Stimulated activated CD8-positive, alpha-beta memory T cell treated with anti-CD3 and anti-CD28 coated beads, Interleukin-4, amount 100 ng/mL, for 24 hours (primary cell): Measurements from ENCODE around the gene CPA2.
"Not testable (repeated sequence)": the region's sequence is repeated elsewhere in the genome, so short reads cannot be mapped to it uniquely, and the experiment has no call there.

ENCODE experiments used
- DNase-seq: peaks from one replicate; pipeline ENCODE4 v3.0.0-alpha.2; 2020; ENCODE audit warnings: low read depth

The CPA2 gene

GRCh38 chr7:130309986-130310385 lies 43.3 kb downstream of the CPA2 start:
- DNase-seq: no peak

DNA sequence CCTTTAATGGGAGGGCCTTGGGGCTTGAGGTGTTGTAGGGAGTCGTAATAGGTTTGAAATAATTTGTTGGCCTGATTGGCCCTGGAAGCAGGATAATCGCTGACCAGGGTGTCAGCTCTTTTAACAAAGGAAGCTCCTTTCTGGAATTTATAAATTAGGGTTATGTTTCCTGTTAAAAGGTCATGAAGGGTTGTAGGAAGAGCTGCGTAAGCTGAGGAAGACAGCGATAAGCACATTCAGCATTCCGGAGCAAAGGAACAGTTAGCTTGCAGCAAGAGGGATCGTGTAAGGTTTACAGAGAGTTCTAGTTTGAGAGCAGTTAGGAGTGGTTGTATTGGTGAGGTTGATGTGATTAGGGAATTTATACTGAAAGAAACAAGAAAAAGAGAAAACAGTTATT lies 47.6 kb downstream of the CPA2 start:
- DNase-seq: no peak

DNA sequence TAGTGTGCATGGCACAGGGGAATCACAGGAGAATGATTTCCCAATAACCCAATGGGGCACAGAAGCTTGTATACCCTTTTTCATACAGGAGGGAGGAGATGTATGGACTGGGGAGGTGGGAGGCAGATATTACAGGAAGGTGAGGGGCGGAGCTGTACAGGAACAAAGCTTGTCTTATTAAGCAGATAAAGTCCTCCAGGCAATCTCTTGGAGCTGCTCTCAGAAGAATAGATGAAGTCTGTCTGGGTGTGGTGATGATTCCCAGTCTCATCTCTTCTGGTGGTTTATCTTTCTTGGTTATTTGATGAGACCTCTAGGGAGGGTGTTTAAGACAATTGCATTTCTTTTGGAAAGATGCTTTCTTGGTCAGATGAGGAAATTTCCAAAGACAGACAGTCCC lies 52.9 kb downstream of the CPA2 start:
- no peak for DNase-seq

GRCh38 chr7:130321542-130322229 lies 55.0 kb downstream of the CPA2 start:
- DNase-seq: not testable (repeated sequence)

GRCh38 chr7:130322615-130323014 lies 56.0 kb downstream of the CPA2 start:
- DNase-seq: no peak

DNA sequence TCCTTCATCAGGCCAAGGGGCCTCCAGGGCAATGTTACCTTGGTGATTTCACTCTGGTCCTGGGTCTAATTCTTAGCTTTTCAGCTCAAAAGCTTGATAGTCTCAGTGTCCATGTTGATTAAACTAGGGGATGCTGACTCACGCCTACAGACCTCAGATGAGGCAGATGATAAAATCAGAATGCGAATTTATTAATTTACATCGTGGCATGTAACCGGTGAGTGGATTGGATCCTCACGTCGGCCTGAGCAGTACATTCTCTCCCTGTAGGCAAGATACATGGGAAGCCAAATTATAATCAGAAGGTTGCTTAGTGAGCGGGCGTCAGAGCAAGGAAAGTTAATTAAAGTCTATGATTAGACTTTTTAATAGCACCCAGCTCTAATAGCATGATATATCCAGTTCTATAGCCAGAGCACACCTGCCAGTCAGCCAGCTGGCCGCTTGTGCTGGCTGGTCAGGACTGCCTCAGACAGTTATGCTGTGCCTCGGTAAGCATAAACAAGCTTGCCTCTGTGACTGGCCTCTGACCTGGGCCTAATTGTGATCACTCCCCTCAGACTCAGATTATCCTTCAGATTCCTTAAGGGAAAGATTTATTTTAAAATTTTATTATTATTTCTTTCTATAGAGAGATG lies 57.8 kb downstream of the CPA2 start:
- DNase-seq: no peak

DNA sequence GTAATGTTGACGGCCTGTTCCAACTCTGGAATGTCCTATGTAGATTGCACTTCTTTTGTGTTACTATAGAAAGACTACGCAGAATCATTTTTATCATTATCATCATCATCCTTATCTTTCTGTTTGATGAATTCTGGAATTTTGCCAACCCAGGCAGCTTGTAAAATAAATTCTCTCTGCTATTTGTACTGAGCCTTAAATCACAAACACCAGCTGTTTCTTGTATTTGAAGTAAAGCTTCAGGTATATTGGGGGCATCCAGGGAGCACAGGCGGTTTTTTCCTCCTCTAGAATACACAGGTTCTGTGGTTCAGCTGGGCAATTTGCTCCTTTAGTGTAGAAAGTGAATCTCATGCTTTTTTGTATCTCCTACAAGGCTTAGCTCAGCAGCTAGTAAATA lies 63.0 kb downstream of the CPA2 start:
- DNase-seq: no peak

DNA sequence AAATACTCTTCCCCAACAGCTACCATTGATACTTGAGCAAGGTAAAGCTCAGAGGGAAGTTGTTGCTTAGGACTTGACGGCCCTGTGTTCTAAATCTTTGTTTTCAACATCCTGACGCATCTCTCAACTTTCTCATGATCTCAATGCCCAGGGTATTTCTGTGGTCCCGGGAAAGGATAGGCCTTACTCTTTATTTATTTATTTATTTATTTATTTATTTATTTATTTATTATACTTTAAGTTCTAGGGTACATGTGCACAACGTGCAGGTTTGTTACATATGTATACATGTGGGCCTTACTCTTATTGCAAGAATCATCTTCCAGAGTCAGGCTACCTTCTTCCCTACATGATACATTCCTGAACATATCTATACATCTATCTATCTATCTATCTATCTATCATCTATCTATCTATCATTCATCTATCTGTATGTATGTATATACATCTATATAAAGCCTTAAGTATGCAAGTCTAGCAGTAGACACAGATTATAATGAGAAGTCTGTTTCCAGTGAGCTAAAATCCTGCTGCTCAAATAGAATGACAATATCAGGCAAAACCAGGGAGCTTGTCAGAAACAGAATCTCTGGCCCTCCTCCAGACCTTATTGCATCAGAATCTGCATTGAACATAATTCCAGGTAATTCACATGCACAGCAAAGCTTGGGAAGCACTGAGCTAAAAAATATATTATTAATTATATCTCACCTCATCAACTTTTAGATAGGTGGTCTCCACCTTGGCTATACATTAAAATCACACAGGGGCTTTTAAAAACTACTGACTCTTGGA lies 65.8 kb downstream of the CPA2 start:
- no peak for DNase-seq

- no peak for DNase-seq
Measured at GRCh38 chr7:130333832-130334231, 67.2 kb downstream of the CPA2 start.

DNA sequence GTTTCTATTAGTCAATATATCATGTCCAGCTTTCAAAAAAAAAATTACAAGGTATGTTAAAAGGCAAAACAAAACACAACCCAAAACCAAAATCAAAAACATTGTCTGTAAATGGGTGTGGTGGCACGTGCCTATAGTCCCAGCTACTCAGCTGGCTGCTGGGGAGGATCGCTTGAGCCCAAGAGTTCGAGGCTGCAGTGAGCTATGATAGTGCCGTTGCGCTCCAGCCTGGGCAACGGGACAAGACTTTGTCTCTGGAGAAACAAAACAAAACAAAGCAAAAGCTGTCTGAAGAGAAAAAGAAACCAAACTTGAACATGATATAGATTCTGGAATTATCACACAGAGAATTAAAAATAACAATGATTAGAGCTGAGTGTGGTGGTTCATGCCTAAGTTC lies 67.6 kb downstream of the CPA2 start:
- DNase-seq: no peak

DNA sequence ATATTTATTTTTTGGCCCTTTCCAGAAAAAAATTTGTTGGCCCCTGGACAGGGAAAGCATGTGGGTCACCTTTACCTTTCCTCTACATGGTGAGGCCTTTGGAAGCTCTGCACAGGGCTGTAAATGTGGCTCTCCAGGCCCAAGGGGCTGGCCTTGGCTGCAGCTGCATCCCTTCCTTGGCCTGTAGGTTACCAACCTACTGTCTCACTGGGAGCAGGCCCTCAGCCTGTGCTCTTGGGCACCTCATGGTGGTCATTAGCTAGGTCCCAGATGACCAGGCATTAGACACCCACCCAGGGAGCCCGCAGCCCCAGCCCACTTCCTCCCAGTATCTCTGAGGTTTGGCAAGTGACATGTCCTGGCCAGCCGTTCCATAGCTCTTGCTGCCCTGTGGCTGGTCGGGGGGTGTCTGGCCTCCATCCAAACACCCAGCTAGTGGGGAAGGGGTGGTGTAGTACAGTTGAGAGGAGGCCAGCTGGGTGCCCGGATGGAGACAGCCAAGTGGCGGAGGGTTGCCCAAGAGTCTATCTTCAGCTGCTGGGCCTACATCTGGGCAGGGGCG lies 70.8 kb downstream of the CPA2 start:
- no peak for DNase-seq

DNA sequence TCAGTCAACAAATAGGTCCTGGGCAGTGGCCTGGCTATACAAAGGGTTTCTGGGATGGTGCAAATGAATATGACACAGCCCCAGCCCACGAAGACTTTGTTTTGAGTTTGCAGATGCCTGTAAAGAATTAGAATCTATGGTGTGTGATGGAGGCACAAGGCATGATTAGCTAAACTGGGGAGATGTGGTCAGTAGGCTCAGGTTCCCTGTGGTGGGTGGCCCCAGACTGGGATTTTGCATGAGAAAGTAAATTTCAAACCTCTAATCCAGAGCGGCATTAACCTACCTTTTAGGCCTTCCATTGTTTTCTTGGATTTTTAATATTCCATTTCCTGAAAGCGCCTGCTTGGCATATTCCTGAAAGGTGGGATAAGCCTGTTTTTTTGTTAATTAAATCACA lies 71.6 kb downstream of the CPA2 start:
- DNase-seq: no peak
